ENCODE measurements around the gene WNT2B.
A peak's percentile ranks its signal among the peaks of the same experiment; 100 is the strongest.

The WNT2B gene

GRCh38 chr1:112505400-112505785, 3.4 kb upstream of the WNT2B start:
- DNase-seq: no peak

GRCh38 chr1:112505878-112506277, 2.9 kb upstream of the WNT2B start:
- DNase-seq: no peak

GRCh38 chr1:112506306-112506705, 2.5 kb upstream of the WNT2B start:
- DNase-seq: no peak

GRCh38 chr1:112506731-112507130, 2.0 kb upstream of the WNT2B start:
- DNase-seq: no peak

- no peak for DNase-seq
Observed at GRCh38 chr1:112507336-112507735, 1.4 kb upstream of the WNT2B start.

- peak; percentile 44 for DNase-seq
Observed at GRCh38 chr1:112507921-112508277, 866 bp upstream of the WNT2B start.

- peak; percentile 26 for DNase-seq
Observed at GRCh38 chr1:112509005-112509659, 367 bp downstream of the WNT2B start.

GRCh38 chr1:112509660-112510178, 954 bp downstream of the WNT2B start:
- no peak for DNase-seq

GRCh38 chr1:112510340-112510739, 1.6 kb downstream of the WNT2B start:
- no peak for DNase-seq

GRCh38 chr1:112511897-112512296, 3.1 kb downstream of the WNT2B start:
- DNase-seq: no peak

GRCh38 chr1:112513112-112513870, 4.5 kb downstream of the WNT2B start:
- no peak for DNase-seq

GRCh38 chr1:112514901-112515300, 6.1 kb downstream of the WNT2B start:
- no peak for DNase-seq

- no peak for DNase-seq
Observed at GRCh38 chr1:112515311-112516009, 6.7 kb downstream of the WNT2B start.

GRCh38 chr1:112516141-112516540, 7.4 kb downstream of the WNT2B start:
- DNase-seq: no peak

GRCh38 chr1:112517231-112517630, 8.5 kb downstream of the WNT2B start:
- DNase-seq: no peak

- no peak for DNase-seq
Observed at GRCh38 chr1:112517646-112518045, 8.9 kb downstream of the WNT2B start.

GRCh38 chr1:112518186-112518585, 9.4 kb downstream of the WNT2B start:
- DNase-seq: no peak

- no peak for DNase-seq
Observed at GRCh38 chr1:112520166-112520565, 11.4 kb downstream of the WNT2B start.

GRCh38 chr1:112522621-112523020, 13.9 kb downstream of the WNT2B start:
- no peak for DNase-seq

- no peak for DNase-seq
Observed at GRCh38 chr1:112524251-112524650, 15.5 kb downstream of the WNT2B start.

GRCh38 chr1:112524986-112525385, 16.2 kb downstream of the WNT2B start:
- DNase-seq: no peak

GRCh38 chr1:112527266-112528010, 18.7 kb downstream of the WNT2B start:
- DNase-seq: no peak

- DNase-seq: no peak
Observed at GRCh38 chr1:112528076-112528475, 19.3 kb downstream of the WNT2B start.

All from activated naive CD4-positive, alpha-beta T cell treated with anti-CD3 and anti-CD28 coated beads, Interleukin-2, amount 50 U/mL, for 16 hours (primary cell).